OCI-LY7 (cell line): ENCODE results near the gene HCST. TPM values are rescaled to one million over a fixed set of nuclear protein-coding genes. Genes with fewer than 3 reads are reported as not detected.

Experiments
- BruUV-seq: library from RNA; stranded (reverse); fragments of 400-500 nt; replicated peaks from 2 replicates; lab custom pipeline; 2021; lab: Mats Ljungman, UMichigan
- CTCF ChIA-PET: fragments of 300-600 bp; sonication (Branson Sonifier 250); formaldehyde crosslinking; loops from one replicate; lab custom pipeline; 2022; ENCODE audit warnings: antibody characterized with exemption; ENCODE audit not compliant: unreplicated experiment; lab: Charles Lee
- POLR2A ChIA-PET: fragments of 300-600 bp; sonication (Branson Sonifier 250); formaldehyde crosslinking; loops from one replicate; lab custom pipeline; 2022; ENCODE audit warnings: antibody characterized with exemption; lab: Charles Lee
- DNase-seq: peaks from one replicate; pipeline ENCODE4 v3.0.0-alpha.2; 2015; ENCODE audit warnings: low spot score
- H2AFZ ChIP-seq: fragments of 200-600 bp; sonication (generic), shearing (Covaris generic); 2 replicates; pipeline ENCODE4 v1.6.1; 2014; ENCODE audit warnings: mild to moderate bottlenecking, antibody characterized with exemption, low read length, moderate library complexity
- H3K27ac ChIP-seq: fragments of 200-600 bp; sonication (generic); 2 replicates; pipeline ENCODE4 v1.5.1; 2014; ENCODE audit warnings: mixed run types, low read depth, mild to moderate bottlenecking, moderate library complexity, low read length, inconsistent platforms; ENCODE audit not compliant: poor library complexity, severe bottlenecking
- H3K36me3 ChIP-seq: fragments of 200-600 bp; sonication (generic); 2 replicates; pipeline ENCODE4 v1.6.1; 2014; ENCODE audit warnings: mild to moderate bottlenecking, antibody characterized with exemption, low read length, moderate library complexity, mixed read lengths; ENCODE audit not compliant: insufficient read depth
- H3K4me1 ChIP-seq: fragments of 200-600 bp; sonication (generic); 2 replicates; pipeline ENCODE4 v1.5.1; 2014; ENCODE audit warnings: mild to moderate bottlenecking, low read length; ENCODE audit not compliant: insufficient read depth, poor library complexity, severe bottlenecking
- H3K4me2 ChIP-seq: fragments of 200-600 bp; sonication (generic); 2 replicates; pipeline ENCODE4 v1.6.1; 2014; ENCODE audit warnings: mild to moderate bottlenecking, low read length
- H3K4me3 ChIP-seq: fragments of 200-600 bp; sonication (generic); 2 replicates; pipeline ENCODE4 v1.5.1; 2014; ENCODE audit warnings: mild to moderate bottlenecking, low read depth, low read length; ENCODE audit not compliant: poor library complexity, severe bottlenecking
- H3K79me2 ChIP-seq: fragments of 200-600 bp; sonication (generic); 2 replicates; pipeline ENCODE4 v1.6.1; 2016; ENCODE audit warnings: low read depth, mild to moderate bottlenecking, low read length, moderate library complexity, mixed read lengths; ENCODE audit not compliant: insufficient read depth
- H3K9me2 ChIP-seq: fragments of 200-600 bp; sonication (generic); 2 replicates; pipeline ENCODE4 v1.6.1; 2016; ENCODE audit warnings: mild to moderate bottlenecking, low read length, mixed read lengths; ENCODE audit not compliant: insufficient read depth
- H3K9me3 ChIP-seq: fragments of 200-600 bp; sonication (generic); 2 replicates; pipeline ENCODE4 v1.6.1; 2014; ENCODE audit warnings: mild to moderate bottlenecking, mixed run types, low read length, mixed read lengths
- H4K20me1 ChIP-seq: fragments of 200-600 bp; sonication (generic); 2 replicates; pipeline ENCODE4 v1.6.1; 2014; ENCODE audit warnings: mild to moderate bottlenecking, antibody characterized with exemption, low read length, moderate library complexity, mixed read lengths; ENCODE audit not compliant: insufficient read depth
- EZH2phosphoT487 ChIP-seq: fragments of 200-600 bp; sonication (generic); IDR thresholded peaks from 2 replicates; pipeline ENCODE4 v1.6.1; 2018; ENCODE audit warnings: low read depth, borderline replicate concordance, mild to moderate bottlenecking, mixed run types, antibody characterized with exemption, low read length, moderate library complexity, mixed read lengths
- intact Hi-C: fragments of 100-400 bp; cut with micrococcal nuclease; formaldehyde crosslinking; loops from one replicate; pipeline ENCODE4 v1.10.0; 2022; ENCODE audit not compliant: unreplicated experiment
- total RNA-seq, 2 experiments: library from RNA; depleted of rRNA in 1 of 2; stranded (reverse); fragments of >200 nt in 1 of 2; shearing (Covaris generic) in 1 of 2; gene quantifications; 2 replicates each; pipeline ENCODE4 v1.2.3, GENCODE V29; 2014 to 2022
- TF ChIP-seq, protein P1 (sequence below): fragments of 200-600 bp; sonication (generic); conservative IDR thresholded peaks from 2 replicates; pipeline ENCODE4 v1.5.1; 2014; ENCODE audit warnings: mild to moderate bottlenecking, antibody characterized with exemption, low read length, moderate library complexity, mixed read lengths

The HCST gene
- total RNA-seq, 2 experiments from 2014 or later: 8.1 to 36.0 TPM

GRCh38 chr19:35894342-35894741, 8.0 kb upstream of the HCST start:
- Histone ChIP-seq H3K4me2 (no peak overlapping the region), H3K79me2 (peaks cover 17% of the 10 kb centered on the region), H3K27ac (no peak overlapping the region), H3K4me3 (no peak overlapping the region), H3K4me1 (peaks cover 11% of the 10 kb centered on the region), H3K9me3 (no peaks in the 10 kb centered on the region), H3K36me3 (peaks cover 98% of the 10 kb centered on the region), H2AFZ (no peak overlapping the region), H4K20me1 (no peaks in the 10 kb centered on the region), H3K9me2 (no peaks in the 10 kb centered on the region)
- TF ChIP-seq, protein P1, sequence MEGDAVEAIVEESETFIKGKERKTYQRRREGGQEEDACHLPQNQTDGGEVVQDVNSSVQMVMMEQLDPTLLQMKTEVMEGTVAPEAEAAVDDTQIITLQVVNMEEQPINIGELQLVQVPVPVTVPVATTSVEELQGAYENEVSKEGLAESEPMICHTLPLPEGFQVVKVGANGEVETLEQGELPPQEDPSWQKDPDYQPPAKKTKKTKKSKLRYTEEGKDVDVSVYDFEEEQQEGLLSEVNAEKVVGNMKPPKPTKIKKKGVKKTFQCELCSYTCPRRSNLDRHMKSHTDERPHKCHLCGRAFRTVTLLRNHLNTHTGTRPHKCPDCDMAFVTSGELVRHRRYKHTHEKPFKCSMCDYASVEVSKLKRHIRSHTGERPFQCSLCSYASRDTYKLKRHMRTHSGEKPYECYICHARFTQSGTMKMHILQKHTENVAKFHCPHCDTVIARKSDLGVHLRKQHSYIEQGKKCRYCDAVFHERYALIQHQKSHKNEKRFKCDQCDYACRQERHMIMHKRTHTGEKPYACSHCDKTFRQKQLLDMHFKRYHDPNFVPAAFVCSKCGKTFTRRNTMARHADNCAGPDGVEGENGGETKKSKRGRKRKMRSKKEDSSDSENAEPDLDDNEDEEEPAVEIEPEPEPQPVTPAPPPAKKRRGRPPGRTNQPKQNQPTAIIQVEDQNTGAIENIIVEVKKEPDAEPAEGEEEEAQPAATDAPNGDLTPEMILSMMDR: no peak
- TF ChIP-seq EZH2phosphoT487: no peak
- CTCF ChIA-PET: no interaction called here
- POLR2A ChIA-PET: interaction anchor here (0.6 kb wide), 1 partner anchor 14 kb away, joined by 3 read pairs; no protein-coding TSS in a partner anchor
- no peak for DNase-seq
- BruUV-seq: no TSS peak
- intact Hi-C loops: no loop called here

- H4K20me1 ChIP-seq: no peaks in the 10 kb centered on the region
- H2AFZ ChIP-seq: no peak overlapping the region
- BruUV-seq: no TSS peak
- peaks cover 14% of the 10 kb centered on the region for H3K4me1 ChIP-seq
- peaks cover 21% of the 10 kb centered on the region for H3K79me2 ChIP-seq
- CTCF ChIA-PET: no interaction called here
- POLR2A ChIA-PET: no interaction called here
- intact Hi-C loops: no loop called here
- TF ChIP-seq EZH2phosphoT487: no peak
- TF ChIP-seq, protein P1: no peak
- no peak for DNase-seq
- no peak overlapping the region for H3K4me2 ChIP-seq
- H3K9me2 ChIP-seq: no peaks in the 10 kb centered on the region
- no peak overlapping the region for H3K27ac ChIP-seq
- no peaks in the 10 kb centered on the region for H3K9me3 ChIP-seq
- no peak overlapping the region for H3K4me3 ChIP-seq
- H3K36me3 ChIP-seq: peaks cover 81% of the 10 kb centered on the region
Observed at GRCh38 chr19:35895911-35896642, 6.3 kb upstream of the HCST start.

DNA sequence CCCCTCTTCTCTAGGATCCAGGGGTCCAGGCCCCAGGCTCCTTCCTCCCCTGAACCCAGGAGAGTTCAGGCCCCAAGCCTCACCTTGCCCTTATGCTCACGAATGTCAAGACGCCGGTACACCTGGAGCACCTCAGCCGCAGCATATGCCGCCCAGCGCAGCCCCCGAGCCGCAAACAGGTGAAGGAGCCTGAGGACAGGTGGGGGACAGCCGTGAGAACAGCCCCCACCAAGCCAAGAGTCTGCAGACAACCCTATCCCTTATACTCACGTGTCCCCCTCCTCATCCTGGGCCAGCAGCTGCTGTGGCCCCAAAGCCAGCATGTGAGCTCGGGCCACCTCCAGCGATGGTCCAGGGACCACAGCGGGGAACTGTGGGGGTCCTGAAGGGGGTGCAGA, 5.7 kb upstream of the HCST start:
- DNase-seq: no peak
- H3K79me2 ChIP-seq: peaks cover 25% of the 10 kb centered on the region
- H3K4me1 ChIP-seq: peaks cover 20% of the 10 kb centered on the region
- no peaks in the 10 kb centered on the region for H3K9me2 ChIP-seq
- H3K4me2 ChIP-seq: no peak overlapping the region
- no peak overlapping the region for H2AFZ ChIP-seq
- ChIA-PET CTCF (no interaction called here), POLR2A (no interaction called here)
- no peaks in the 10 kb centered on the region for H4K20me1 ChIP-seq
- H3K9me3 ChIP-seq: no peaks in the 10 kb centered on the region
- no peak overlapping the region for H3K4me3 ChIP-seq
- H3K36me3 ChIP-seq: peaks cover 75% of the 10 kb centered on the region
- TF ChIP-seq, protein P1: no peak
- no peak for TF ChIP-seq EZH2phosphoT487
- intact Hi-C loops: no loop called here
- H3K27ac ChIP-seq: no peak overlapping the region
- BruUV-seq: no TSS peak
